ENCODE measurements around the gene ALMS1.
"Not testable (repeated sequence)": the region's sequence is repeated elsewhere in the genome, so short reads cannot be mapped to it uniquely, and the experiment has no call there.

ALMS1 gene

GRCh38 chr2:73386894-73387636, 1.4 kb downstream of the ALMS1 start:
- DNase-seq: no peak

GRCh38 chr2:73402386-73403103, 16.9 kb downstream of the ALMS1 start:
- DNase-seq: no peak

GRCh38 chr2:73403237-73403636, 17.6 kb downstream of the ALMS1 start:
- no peak for DNase-seq

DNA sequence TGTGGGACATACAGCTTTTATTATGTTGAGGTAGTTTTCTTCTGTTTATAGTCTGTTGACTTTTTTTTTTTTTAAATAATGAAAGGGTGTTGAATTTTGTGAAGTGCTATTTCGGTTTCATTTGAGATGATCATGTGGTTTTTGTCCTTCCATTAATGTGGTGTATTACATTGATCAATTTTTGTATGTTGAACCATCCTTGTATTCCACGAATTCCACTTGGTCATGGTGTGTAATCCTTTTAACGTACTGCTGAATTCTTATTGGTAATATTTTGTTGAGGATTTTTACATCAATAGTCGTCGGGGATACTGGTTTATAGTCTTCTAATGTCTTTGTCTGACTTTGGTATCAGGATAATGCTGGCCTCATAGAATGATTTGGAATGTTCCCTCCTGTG, 18.8 kb downstream of the ALMS1 start:
- DNase-seq: no peak

- no peak for DNase-seq
Measured at GRCh38 chr2:73406996-73407395, 21.4 kb downstream of the ALMS1 start.

DNA sequence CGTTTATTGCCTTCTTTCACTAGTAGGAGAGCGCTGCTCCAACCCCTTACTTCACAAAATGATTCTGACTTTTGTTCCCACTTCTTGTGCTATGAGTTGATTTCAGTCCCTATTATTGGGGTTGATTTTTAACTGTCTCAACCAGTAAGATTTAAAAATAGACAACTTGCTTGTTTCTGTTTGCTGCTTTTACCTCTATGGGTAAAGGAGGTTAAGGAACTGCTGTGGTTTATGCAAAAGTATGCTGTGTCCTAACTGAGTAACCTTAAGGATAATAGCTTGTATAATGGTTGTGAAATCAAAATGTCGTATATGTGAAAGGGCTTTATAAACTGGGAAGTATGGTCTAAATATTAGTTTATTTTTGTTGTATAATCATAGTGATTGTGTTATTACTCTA, 22.6 kb downstream of the ALMS1 start:
- no peak for DNase-seq

GRCh38 chr2:73414696-73415095, 29.1 kb downstream of the ALMS1 start:
- no peak for DNase-seq

DNA sequence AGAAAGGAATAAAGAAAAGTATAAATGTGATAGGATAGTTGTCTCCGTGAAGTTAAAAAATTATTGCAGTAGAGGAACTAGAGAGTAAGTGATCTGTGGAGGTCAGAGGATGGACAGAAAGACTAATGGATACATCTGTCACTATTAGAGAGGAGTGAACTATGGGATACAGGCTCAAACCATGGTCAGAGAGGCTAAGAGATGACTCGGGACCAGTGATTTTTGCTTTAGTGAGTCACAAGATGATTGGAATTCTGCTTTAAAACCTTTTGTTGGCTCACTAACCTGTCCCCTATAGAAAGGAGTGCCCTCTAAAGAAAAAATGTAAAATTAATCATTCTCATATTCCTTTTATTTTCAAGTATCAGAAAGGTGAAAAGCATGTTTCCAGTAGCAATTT, 30.3 kb downstream of the ALMS1 start:
- DNase-seq: no peak

DNA sequence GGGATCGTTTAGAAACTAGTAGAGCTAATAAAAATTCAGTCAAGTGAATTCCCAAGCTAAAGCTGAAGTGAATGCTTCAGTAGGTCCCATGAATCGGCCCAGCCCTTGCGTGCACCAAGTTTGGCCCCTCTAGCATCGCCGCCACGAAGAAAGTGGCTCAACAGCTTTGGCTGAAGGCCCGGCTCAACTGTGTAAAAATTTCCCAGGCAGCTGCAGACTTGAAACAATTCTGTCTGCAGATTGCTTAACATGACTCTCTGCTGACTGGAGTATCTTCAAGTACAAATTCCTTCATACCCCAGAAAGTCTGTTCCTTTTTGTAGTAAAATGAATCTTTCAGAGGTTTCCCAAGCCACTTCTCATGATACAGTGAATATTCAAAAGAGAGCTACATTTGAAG, 32.7 kb downstream of the ALMS1 start:
- peak in 51 of 58 donors; percentile 0 to 66 (median 24) for DNase-seq

- DNase-seq: no peak
Measured at GRCh38 chr2:73423913-73424312, 38.3 kb downstream of the ALMS1 start.

DNA sequence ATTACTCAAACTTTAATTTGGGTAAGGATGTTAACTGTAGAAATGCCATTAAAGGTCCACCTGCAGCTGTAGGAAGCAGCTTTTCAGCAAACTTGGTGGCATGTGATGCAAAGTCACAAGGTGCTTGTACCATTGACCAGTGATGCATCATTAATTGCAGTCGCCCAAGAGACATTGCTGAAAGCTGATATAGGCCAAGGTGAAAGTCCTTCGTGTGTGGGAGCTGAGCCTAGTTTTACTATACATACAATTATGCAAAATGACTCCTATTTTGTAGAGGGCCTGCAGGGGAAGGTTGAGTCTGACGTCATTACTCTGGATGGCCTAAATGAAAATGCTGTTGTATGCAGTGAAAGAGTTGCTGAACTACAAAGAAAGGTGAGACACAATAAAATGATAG, 40.5 kb downstream of the ALMS1 start:
- no peak for DNase-seq

DNA sequence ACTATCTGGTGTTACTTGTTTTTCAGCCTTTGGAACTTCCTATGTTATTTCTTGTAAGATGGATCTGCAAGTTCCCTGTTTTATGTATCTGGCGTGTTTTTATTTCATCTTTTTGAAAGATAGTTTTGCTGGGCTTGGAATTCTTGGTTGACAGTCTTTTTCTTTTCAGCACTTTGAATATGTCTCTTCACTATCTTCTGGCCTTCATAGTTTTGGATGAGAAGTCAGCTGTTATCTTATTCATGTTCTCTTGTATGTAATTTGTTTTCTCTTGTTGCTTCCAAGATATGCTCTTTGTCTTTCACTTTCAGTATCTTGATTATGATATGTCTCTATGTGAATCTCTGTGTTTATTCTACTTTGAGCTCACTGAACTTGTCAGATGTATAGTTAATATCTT, 50.4 kb downstream of the ALMS1 start:
- no peak for DNase-seq

- DNase-seq: no peak
Measured at GRCh38 chr2:73444202-73444601, 58.6 kb downstream of the ALMS1 start.

DNA sequence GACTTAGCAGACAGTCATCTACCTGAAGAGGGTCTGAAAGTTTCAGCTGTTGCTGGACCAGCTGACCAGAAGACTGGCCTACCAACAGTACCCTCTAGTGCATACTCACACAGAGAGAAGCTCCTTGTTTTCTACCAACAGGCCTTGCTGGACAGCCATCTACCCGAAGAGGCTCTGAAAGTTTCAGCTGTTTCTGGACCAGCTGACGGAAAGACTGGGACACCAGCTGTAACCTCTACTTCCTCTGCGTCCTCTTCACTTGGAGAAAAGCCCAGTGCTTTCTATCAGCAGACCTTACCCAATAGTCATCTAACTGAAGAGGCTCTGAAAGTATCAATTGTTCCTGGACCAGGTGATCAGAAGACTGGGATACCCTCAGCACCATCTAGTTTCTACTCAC, 63.2 kb downstream of the ALMS1 start:
- DNase-seq: peak in 2 of 58 donors; percentile 5

DNA sequence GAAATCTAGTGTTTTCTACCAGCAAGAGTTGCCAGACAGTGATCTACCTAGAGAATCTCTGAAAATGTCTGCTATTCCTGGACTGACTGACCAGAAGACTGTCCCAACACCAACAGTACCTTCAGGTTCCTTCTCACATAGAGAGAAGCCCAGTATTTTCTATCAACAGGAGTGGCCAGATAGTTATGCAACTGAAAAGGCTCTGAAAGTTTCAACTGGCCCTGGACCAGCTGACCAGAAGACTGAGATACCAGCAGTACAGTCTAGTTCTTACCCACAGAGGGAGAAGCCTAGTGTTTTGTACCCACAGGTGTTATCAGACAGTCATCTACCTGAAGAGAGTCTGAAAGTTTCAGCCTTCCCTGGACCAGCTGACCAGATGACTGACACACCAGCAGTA, 63.8 kb downstream of the ALMS1 start:
- no peak for DNase-seq

GRCh38 chr2:73451263-73451972, 65.8 kb downstream of the ALMS1 start:
- no peak for DNase-seq

DNA sequence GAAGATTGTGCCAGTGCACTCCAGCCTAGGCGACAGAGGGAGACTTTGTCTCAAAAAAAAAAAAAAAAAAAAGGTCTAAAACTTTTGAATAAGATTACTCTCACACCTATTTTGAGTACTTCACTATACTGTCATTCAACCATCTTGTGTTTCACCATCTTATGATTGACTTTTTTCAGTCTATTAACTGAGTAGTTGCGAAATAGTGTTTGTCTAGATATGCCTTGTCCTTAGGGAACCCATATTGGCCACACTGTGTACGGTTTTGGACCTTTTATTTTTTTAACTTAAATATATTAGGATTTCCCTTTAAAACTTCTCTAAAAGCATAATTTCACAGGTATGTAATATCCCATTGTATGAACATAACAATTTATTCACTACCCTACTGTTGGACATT, 72.3 kb downstream of the ALMS1 start:
- no peak for DNase-seq

- DNase-seq: not testable (repeated sequence)
Measured at GRCh38 chr2:73462388-73462787, 76.8 kb downstream of the ALMS1 start.

DNA sequence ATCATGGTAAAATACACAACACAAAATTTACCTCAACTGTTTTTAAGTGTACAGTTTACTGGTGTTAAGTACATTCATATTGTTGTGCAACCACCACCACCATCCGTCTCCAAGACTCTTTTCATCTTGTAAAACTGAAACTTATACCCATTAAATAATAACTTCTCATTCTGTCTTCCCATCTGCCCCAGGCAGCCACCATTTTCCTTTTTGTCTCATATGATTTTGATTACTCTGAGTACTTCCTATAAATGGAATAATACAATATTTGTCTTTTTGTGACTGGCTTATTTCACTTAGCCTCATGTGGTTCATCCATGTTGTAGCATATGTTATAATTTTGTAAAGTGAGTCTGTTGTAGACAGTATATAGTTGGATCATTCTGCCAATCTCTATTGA, 82.7 kb downstream of the ALMS1 start:
- no peak for DNase-seq

- DNase-seq: not testable (repeated sequence)
Measured at GRCh38 chr2:73483874-73484273, 98.2 kb downstream of the ALMS1 start.

- DNase-seq: no peak
Measured at GRCh38 chr2:73487112-73487657, 101.5 kb downstream of the ALMS1 start.

DNA sequence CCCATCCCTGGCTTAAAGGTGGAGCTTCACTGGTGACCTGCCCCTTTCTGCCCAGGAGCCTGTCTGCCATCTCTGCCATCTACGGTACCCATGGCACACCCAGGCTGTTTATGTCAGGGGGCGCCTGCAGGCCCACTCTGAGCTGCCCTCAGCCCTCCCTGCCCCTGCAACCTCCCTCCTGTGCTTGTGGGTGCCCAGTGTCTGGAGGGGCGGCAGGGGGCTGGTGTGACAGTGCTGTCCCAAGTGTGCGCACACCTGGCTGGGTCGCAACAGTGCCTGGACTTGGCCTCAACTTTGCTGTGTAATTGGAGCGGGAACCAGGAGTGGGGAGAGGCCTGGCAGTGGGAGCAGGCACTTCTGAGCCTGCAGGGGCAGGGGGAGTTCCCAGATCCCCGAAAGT, 102.4 kb downstream of the ALMS1 start:
- DNase-seq: no peak

Measured in anterior cingulate cortex (tissue), 58 donors.